HG03175 (cell line): Measurements from ENCODE around the gene GPR37L1.
"Not testable (repeated sequence)": the region's sequence is repeated elsewhere in the genome, so short reads cannot be mapped to it uniquely, and the experiment has no call there.

Experiments
- ATAC-seq: cut with Tn5 transposase; IDR thresholded peaks from one replicate; pipeline ENCODE4 v1.9.1; 2021; ENCODE audit warnings: mild to moderate bottlenecking, moderate library complexity; ENCODE audit not compliant: unreplicated experiment

Gene GPR37L1

GRCh38 chr1:202167054-202167453 lies 44.3 kb downstream of the GPR37L1 start:
- ATAC-seq: not testable (repeated sequence)

- ATAC-seq: no peak
Observed at GRCh38 chr1:202167708-202168415, 45.1 kb downstream of the GPR37L1 start.

- no peak for ATAC-seq
Observed at GRCh38 chr1:202168861-202169260, 46.1 kb downstream of the GPR37L1 start.

- ATAC-seq: no peak
Observed at GRCh38 chr1:202170726-202171125, 48.0 kb downstream of the GPR37L1 start.

- no peak for ATAC-seq
Observed at GRCh38 chr1:202171292-202172014, 48.7 kb downstream of the GPR37L1 start.

GRCh38 chr1:202172015-202172355 lies 49.3 kb downstream of the GPR37L1 start:
- no peak for ATAC-seq

GRCh38 chr1:202173993-202174392 lies 51.3 kb downstream of the GPR37L1 start:
- no peak for ATAC-seq

- ATAC-seq: no peak
Observed at GRCh38 chr1:202176949-202177927, 54.5 kb downstream of the GPR37L1 start.

- no peak for ATAC-seq
Observed at GRCh38 chr1:202179828-202180750, 57.4 kb downstream of the GPR37L1 start.

GRCh38 chr1:202180751-202181139 lies 58.0 kb downstream of the GPR37L1 start:
- ATAC-seq: not testable (repeated sequence)

GRCh38 chr1:202181586-202181985 lies 58.9 kb downstream of the GPR37L1 start:
- ATAC-seq: no peak

- no peak for ATAC-seq
Observed at GRCh38 chr1:202182040-202182877, 59.5 kb downstream of the GPR37L1 start.
